Sigmoid colon (tissue), 4 donors: Measurements from ENCODE around the gene COL23A1.

Experiments
- CTCF ChIP-seq, 4 experiments: fragments of 450-650 bp in 3 of 4; fragments of 200-600 bp in 1 of 4; IDR thresholded peaks; one replicate each; pipeline ENCODE4 v1.5.1; 2016 to 2019; ENCODE audit warnings: antibody characterized with exemption in 4 of 4, mild to moderate bottlenecking in 3 of 4, moderate library complexity in 2 of 4
- EP300 ChIP-seq, 4 donors: sonication (generic); formaldehyde crosslinking; IDR thresholded peaks; one replicate each; pipeline ENCODE4 v1.6.1; 2017; ENCODE audit warnings: antibody characterized with exemption in 4 of 4
- POLR2A ChIP-seq, 2 donors: fragments of 450-650 bp; IDR thresholded peaks; one replicate each; pipeline ENCODE4 v1.6.1; 2016; ENCODE audit warnings: antibody characterized with exemption in 2 of 2, mild to moderate bottlenecking in 2 of 2, moderate library complexity in 2 of 2

- TF ChIP-seq CTCF (IDR thresholded peaks at IDR 0.05) (no peak), EP300 (IDR thresholded peaks at IDR 0.05) (no peak), POLR2A (IDR thresholded peaks at IDR 0.05) (no peak)
Observed at GRCh38 chr5:178419196-178419595, 171.0 kb downstream of the COL23A1 start.
